Caco-2 (cell line): ENCODE results near the gene CYB561D2. TPM values are rescaled to one million over a fixed set of nuclear protein-coding genes. Genes with fewer than 3 reads are reported as not detected.

Experiments
- BruUV-seq: library from RNA; stranded (reverse); fragments of 400-500 nt; replicated peaks from 2 replicates; lab custom pipeline; 2021; lab: Mats Ljungman, UMichigan
- CTCF ChIA-PET: fragments of 300-600 bp; sonication (Branson Sonifier 250); formaldehyde crosslinking; loops from one replicate; lab custom pipeline; 2022; ENCODE audit warnings: antibody characterized with exemption; lab: Charles Lee
- POLR2A ChIA-PET: fragments of 300-600 bp; sonication (Branson Sonifier 250); formaldehyde crosslinking; loops from one replicate; lab custom pipeline; 2022; ENCODE audit warnings: antibody characterized with exemption; lab: Charles Lee
- DNase-seq, 2 experiments: peaks; one replicate each; pipeline versions ENCODE4 v3.0.0 to v3.0.0-alpha.2; 2020 to 2022
- H3K27me3 ChIP-seq: replicated peaks from 2 replicates; pipeline ENCODE4 v1.6.0; 2011; ENCODE audit warnings: low read length; ENCODE audit not compliant: control insufficient read depth, insufficient read depth
- H3K36me3 ChIP-seq: 2 replicates; pipeline ENCODE4 v1.5.1; 2011; ENCODE audit warnings: low read length; ENCODE audit not compliant: control insufficient read depth, insufficient read depth
- H3K4me1 ChIP-seq: fragments of 250-450 bp; sonication (Bioruptor Pico); 2 replicates; pipeline ENCODE4 v1.5.1; 2020; ENCODE audit warnings: mild to moderate bottlenecking
- H3K4me3 ChIP-seq: 2 replicates; pipeline ENCODE4 v1.5.1; 2011; ENCODE audit warnings: low read depth, mild to moderate bottlenecking, control low read depth, low read length
- H3K9me3 ChIP-seq: fragments of 250-450 bp; sonication (Bioruptor Pico); 2 replicates; pipeline ENCODE4 v1.5.1; 2020; ENCODE audit warnings: mild to moderate bottlenecking, moderate library complexity
- H3K27ac Mint-ChIP-seq: one replicate; pipeline ENCODE4 v1.8.0; 2022; ENCODE audit warnings: mixed read lengths; ENCODE audit not compliant: unreplicated experiment
- H3K27me3 Mint-ChIP-seq: one replicate; pipeline ENCODE4 v1.8.0; 2022; ENCODE audit warnings: mixed read lengths; ENCODE audit not compliant: insufficient read depth, unreplicated experiment
- H3K36me3 Mint-ChIP-seq: one replicate; pipeline ENCODE4 v1.8.0; 2022; ENCODE audit warnings: mild to moderate bottlenecking, mixed read lengths; ENCODE audit not compliant: insufficient read depth, unreplicated experiment
- H3K4me1 Mint-ChIP-seq: one replicate; pipeline ENCODE4 v1.8.0; 2022; ENCODE audit warnings: low read depth, mixed read lengths; ENCODE audit not compliant: unreplicated experiment
- H3K4me3 Mint-ChIP-seq: one replicate; pipeline ENCODE4 v1.8.0; 2022; ENCODE audit warnings: mild to moderate bottlenecking, moderate library complexity, mixed read lengths; ENCODE audit not compliant: unreplicated experiment
- H3K9me3 Mint-ChIP-seq: one replicate; pipeline ENCODE4 v1.8.0; 2022; ENCODE audit warnings: mixed read lengths; ENCODE audit not compliant: unreplicated experiment
- CTCF ChIP-seq, 2 experiments: fragments of 200-600 bp in 1 of 2; IDR thresholded peaks; 1 replicate in 1 of 2; 2 replicates in 1 of 2; pipeline versions ENCODE4 v1.5.1 to v1.8.0; 2011 to 2022; ENCODE audit warnings: antibody characterized with exemption in 1 of 2, control low read depth in 1 of 2, inconsistent platforms in 1 of 2, low read depth in 1 of 2, low read length in 1 of 2, mild to moderate bottlenecking in 1 of 2, moderate library complexity in 1 of 2; ENCODE audit not compliant: insufficient read depth in 1 of 2, severe bottlenecking in 1 of 2, unreplicated experiment in 1 of 2
- intact Hi-C: fragments of 100-400 bp; cut with micrococcal nuclease; formaldehyde crosslinking; loops from one replicate; pipeline ENCODE4 v1.10.0; 2022; ENCODE audit not compliant: unreplicated experiment
- total RNA-seq: library from RNA; stranded (reverse); gene quantifications from 2 replicates; pipeline ENCODE4 v1.2.3, GENCODE V29; 2022

CYB561D2 gene
- total RNA-seq, 1 experiment from 2014 or later: 21.2 TPM

- Mint-ChIP-seq H3K4me1 (no peaks in the 10 kb centered on the region), H3K9me3 (no peaks in the 10 kb centered on the region), H3K27ac (no peak overlapping the region), H3K4me3 (no peak overlapping the region), H3K36me3 (peaks cover 77% of the 10 kb centered on the region), H3K27me3 (no peaks in the 10 kb centered on the region)
- DNase-seq: no peak
- Histone ChIP-seq H3K9me3 (no peaks in the 10 kb centered on the region), H3K4me1 (peaks cover 7% of the 10 kb centered on the region), H3K36me3 (peaks cover 6% of the 10 kb centered on the region), H3K27me3 (no peaks in the 10 kb centered on the region), H3K4me3 (no peak overlapping the region)
- intact Hi-C loops: no loop called here
- ChIA-PET POLR2A (no interaction called here), CTCF (interaction anchor here (1.3 kb wide), 1 partner anchor 10 kb away, joined by 3 read pairs; no protein-coding TSS in a partner anchor)
- no peak for TF ChIP-seq CTCF (IDR thresholded peaks at IDR 0.05; ENCODE audit: insufficient read depth in 1 of 2, low read depth in 1 of 2, low read length in 1 of 2, severe bottlenecking in 1 of 2, unreplicated experiment in 1 of 2)
- no TSS peak for BruUV-seq
Measured at GRCh38 chr3:50331364-50331907, 19.2 kb upstream of the CYB561D2 start.

- no peaks in the 10 kb centered on the region for H3K9me3 ChIP-seq
- Mint-ChIP-seq H3K4me1 (peaks cover 6% of the 10 kb centered on the region), H3K4me3 (peak overlapping the region; percentile 22), H3K9me3 (no peaks in the 10 kb centered on the region), H3K36me3 (peaks cover 68% of the 10 kb centered on the region), H3K27me3 (no peaks in the 10 kb centered on the region), H3K27ac (no peak overlapping the region)
- H3K4me3 ChIP-seq: no peak overlapping the region
- DNase-seq: no peak
- no TSS peak for BruUV-seq
- no peaks in the 10 kb centered on the region for H3K27me3 ChIP-seq
- peaks cover 16% of the 10 kb centered on the region for H3K4me1 ChIP-seq
- no peak for TF ChIP-seq CTCF (IDR thresholded peaks at IDR 0.05; ENCODE audit: insufficient read depth in 1 of 2, low read depth in 1 of 2, low read length in 1 of 2, severe bottlenecking in 1 of 2, unreplicated experiment in 1 of 2)
- H3K36me3 ChIP-seq: peaks cover 6% of the 10 kb centered on the region
- CTCF ChIA-PET: interaction anchor here (0.6 kb wide), 1 partner anchor 69 kb away, joined by 7 read pairs; no protein-coding TSS in a partner anchor
- intact Hi-C loops: no loop called here
- POLR2A ChIA-PET: no interaction called here
Measured at GRCh38 chr3:50333744-50334328, 16.8 kb upstream of the CYB561D2 start.

GRCh38 chr3:50334339-50335075 is 16.2 kb upstream of the CYB561D2 start:
- Histone ChIP-seq H3K4me1 (peaks cover 16% of the 10 kb centered on the region), H3K27me3 (no peaks in the 10 kb centered on the region), H3K4me3 (no peak overlapping the region), H3K9me3 (no peaks in the 10 kb centered on the region), H3K36me3 (peaks cover 6% of the 10 kb centered on the region)
- intact Hi-C loops: no loop called here
- BruUV-seq: no TSS peak
- Mint-ChIP-seq H3K4me3 (peak overlapping the region; percentile 22), H3K36me3 (peaks cover 71% of the 10 kb centered on the region), H3K27me3 (no peaks in the 10 kb centered on the region), H3K27ac (no peak overlapping the region), H3K9me3 (no peaks in the 10 kb centered on the region), H3K4me1 (peaks cover 11% of the 10 kb centered on the region)
- DNase-seq: no peak
- TF ChIP-seq CTCF (IDR thresholded peaks at IDR 0.05; ENCODE audit: insufficient read depth in 1 of 2, low read depth in 1 of 2, low read length in 1 of 2, severe bottlenecking in 1 of 2, unreplicated experiment in 1 of 2): no peak
- ChIA-PET CTCF (no interaction called here), POLR2A (no interaction called here)
